Right hindlimb (tissue), 1 donor: ENCODE data around the gene OR2G6.

ENCODE experiments used
- DNase-seq: peaks from one replicate; pipeline ENCODE4 v3.0.0-alpha.2; 2018

Gene OR2G6

GRCh38 chr1:248576260-248576980 is 68.5 kb downstream of the OR2G6 start:
- no peak for DNase-seq
